ENCODE data around the gene ADCY2.

The ADCY2 gene

GRCh38 chr5:7754490-7754889 lies 358.6 kb downstream of the ADCY2 start:
- H3K27ac ChIP-seq = no peak overlapping the region
- no peak for DNase-seq
- H3K4me1 ChIP-seq = peaks cover 0 to 4% (median 1%) of the 10 kb centered on the region in 4 donors
- H3K36me3 ChIP-seq = no peaks in the 10 kb centered on the region
- no peaks in the 10 kb centered on the region for H3K27me3 ChIP-seq
- intact Hi-C loops (cut with DNase I; ENCODE audit: low total_unique reads) = loop anchor here (5.0 kb wide), 1 partner anchor 357 kb away; the partner anchor contains the start of gene ADCY2
- TF ChIP-seq, protein P1, sequence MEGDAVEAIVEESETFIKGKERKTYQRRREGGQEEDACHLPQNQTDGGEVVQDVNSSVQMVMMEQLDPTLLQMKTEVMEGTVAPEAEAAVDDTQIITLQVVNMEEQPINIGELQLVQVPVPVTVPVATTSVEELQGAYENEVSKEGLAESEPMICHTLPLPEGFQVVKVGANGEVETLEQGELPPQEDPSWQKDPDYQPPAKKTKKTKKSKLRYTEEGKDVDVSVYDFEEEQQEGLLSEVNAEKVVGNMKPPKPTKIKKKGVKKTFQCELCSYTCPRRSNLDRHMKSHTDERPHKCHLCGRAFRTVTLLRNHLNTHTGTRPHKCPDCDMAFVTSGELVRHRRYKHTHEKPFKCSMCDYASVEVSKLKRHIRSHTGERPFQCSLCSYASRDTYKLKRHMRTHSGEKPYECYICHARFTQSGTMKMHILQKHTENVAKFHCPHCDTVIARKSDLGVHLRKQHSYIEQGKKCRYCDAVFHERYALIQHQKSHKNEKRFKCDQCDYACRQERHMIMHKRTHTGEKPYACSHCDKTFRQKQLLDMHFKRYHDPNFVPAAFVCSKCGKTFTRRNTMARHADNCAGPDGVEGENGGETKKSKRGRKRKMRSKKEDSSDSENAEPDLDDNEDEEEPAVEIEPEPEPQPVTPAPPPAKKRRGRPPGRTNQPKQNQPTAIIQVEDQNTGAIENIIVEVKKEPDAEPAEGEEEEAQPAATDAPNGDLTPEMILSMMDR (IDR thresholded peaks at IDR 0.05) = no peak
- no peaks in the 10 kb centered on the region for H3K9me3 ChIP-seq
- no peak overlapping the region for H3K4me3 ChIP-seq

GRCh38 chr5:7754997-7755596 lies 359.2 kb downstream of the ADCY2 start:
- H3K27ac ChIP-seq = no peak overlapping the region
- DNase-seq = peak in 1 of 2 donors; percentile 69
- intact Hi-C loops (cut with DNase I; ENCODE audit: low total_unique reads) = loop anchor here (5.0 kb wide), 1 partner anchor 358 kb away; the partner anchor contains the start of gene ADCY2

DNA sequence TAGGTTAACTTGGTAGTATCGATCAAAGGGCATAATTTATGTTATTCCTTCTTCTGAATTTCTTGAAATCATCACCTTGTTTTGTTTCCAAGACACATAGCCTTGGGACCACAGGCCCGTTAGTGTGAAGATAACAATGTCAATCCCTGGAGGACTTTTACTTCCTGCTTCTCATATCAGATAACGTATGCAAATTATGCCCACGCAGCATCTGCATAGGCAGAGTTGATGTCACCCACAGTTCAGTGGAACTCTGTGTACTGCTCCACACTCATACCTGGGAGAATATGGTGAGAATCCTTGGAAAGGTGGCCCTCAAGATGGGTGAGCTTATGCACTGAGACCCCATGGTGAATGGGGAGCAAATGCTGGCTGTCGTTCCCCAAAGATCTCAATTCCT lies 360.0 kb downstream of the ADCY2 start:
- TF ChIP-seq, protein P1 (IDR thresholded peaks at IDR 0.05) = no peak
- H3K27me3 ChIP-seq = no peaks in the 10 kb centered on the region
- no peak overlapping the region for H3K27ac ChIP-seq
- intact Hi-C loops (cut with DNase I; ENCODE audit: low total_unique reads) = no loop called here
- no peak for DNase-seq
- no peaks in the 10 kb centered on the region for H3K9me3 ChIP-seq
- H3K4me1 ChIP-seq = peaks cover 0 to 10% (median 5%) of the 10 kb centered on the region in 4 donors
- H3K36me3 ChIP-seq = no peaks in the 10 kb centered on the region
- no peak overlapping the region for H3K4me3 ChIP-seq

More at GRCh38 chr5:7754997-7755596, 359.2 kb downstream of the ADCY2 start:
- H3K4me1 ChIP-seq = peaks cover 0 to 10% (median 4%) of the 10 kb centered on the region in 4 donors
- H3K36me3 ChIP-seq = no peaks in the 10 kb centered on the region
- TF ChIP-seq, protein P1 (IDR thresholded peaks at IDR 0.05) = peak; percentile 51 to 56
- H3K4me3 ChIP-seq = no peak overlapping the region
- H3K9me3 ChIP-seq = no peaks in the 10 kb centered on the region
- H3K27me3 ChIP-seq = no peaks in the 10 kb centered on the region

DNA sequence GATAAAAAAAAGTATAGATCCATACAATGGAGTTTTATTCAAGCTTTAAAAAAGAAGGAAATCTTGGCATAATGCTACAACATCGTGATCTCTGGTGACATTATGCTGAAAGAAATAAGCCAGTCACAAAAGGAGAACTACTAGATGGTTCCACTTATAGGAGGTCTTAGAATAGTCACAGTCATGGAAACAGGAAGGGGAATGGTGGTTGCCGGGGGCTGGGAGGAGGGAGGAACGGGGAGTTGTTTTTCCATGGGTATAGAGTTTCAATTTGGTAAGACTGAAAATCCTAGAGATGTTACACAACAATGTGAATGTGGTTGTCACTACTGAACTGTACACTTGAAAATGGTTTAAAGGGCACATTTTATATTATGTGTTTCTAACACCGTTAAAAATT lies 360.5 kb downstream of the ADCY2 start:
- intact Hi-C loops (cut with DNase I; ENCODE audit: low total_unique reads) = no loop called here
- no peak overlapping the region for H3K27ac ChIP-seq
- no peaks in the 10 kb centered on the region for H3K27me3 ChIP-seq
- no peaks in the 10 kb centered on the region for H3K36me3 ChIP-seq
- peaks cover 0 to 10% (median 5%) of the 10 kb centered on the region in 4 donors for H3K4me1 ChIP-seq
- DNase-seq = peak in 1 of 2 donors; percentile 69
- TF ChIP-seq, protein P1 (IDR thresholded peaks at IDR 0.05) = no peak
- no peak overlapping the region for H3K4me3 ChIP-seq
- no peaks in the 10 kb centered on the region for H3K9me3 ChIP-seq

DNA sequence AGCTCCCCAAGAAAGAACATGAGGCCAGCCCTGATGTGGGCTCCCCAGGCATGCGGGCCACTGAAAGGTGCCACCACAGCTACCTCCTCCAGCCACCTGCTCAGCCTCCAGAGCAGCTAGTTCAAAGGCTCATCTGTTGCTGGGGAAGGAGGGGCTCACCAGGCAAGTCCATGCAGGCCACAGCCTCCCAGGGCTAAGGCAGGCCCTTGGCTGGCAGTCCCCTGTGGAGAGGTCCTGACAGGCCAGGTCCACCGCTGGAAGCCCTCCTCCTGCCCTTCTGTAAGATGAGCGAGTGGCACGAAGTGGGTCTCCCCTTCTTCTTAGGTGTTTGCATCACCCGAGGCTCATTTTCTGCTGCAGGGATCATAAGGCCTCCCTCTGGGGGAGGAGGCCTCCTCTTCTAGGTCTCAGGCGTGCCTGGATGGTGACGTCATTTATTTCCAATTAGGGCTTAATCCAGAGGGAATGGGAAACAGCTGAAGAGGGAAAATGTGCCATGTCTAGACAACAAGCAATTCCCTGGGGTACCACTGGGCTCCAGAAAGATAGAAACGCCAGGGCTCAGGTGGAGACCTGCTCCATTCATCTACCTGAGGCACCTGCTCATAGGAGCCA lies 363.4 kb downstream of the ADCY2 start:
- Histone ChIP-seq H3K27me3 (no peaks in the 10 kb centered on the region), H3K4me3 (no peak overlapping the region), H3K9me3 (no peaks in the 10 kb centered on the region), H3K36me3 (no peaks in the 10 kb centered on the region), H3K27ac (no peak overlapping the region), H3K4me1 (peaks cover 0 to 14% (median 5%) of the 10 kb centered on the region in 4 donors)
- TF ChIP-seq, protein P1 (IDR thresholded peaks at IDR 0.05) = no peak
- intact Hi-C loops (cut with DNase I; ENCODE audit: low total_unique reads) = no loop called here
- no peak for DNase-seq
